Stimulated activated effector memory CD8-positive, alpha-beta T cell treated with anti-CD3 and anti-CD28 coated beads, Interleukin-12 subunit alpha, Interleukin-12 subunit beta, amount 100 ng/mL, for 72 hours (primary cell): ENCODE results near the gene TLR3.

Experiments used
- ATAC-seq: fragments of 150-1000 bp; cut with Tn5 transposase; 2 replicates; pipeline ENCODE4 v1.10.0; 2021
- DNase-seq, 2 donors: peaks; one replicate each; pipeline ENCODE4 v3.0.0; 2021 to 2022; ENCODE audit warnings: low spot score in 2 of 2
- H3K27ac Mint-ChIP-seq: one replicate; pipeline ENCODE4 v1.8.0; 2022; ENCODE audit warnings: mild to moderate bottlenecking, mixed read lengths
- H3K36me3 Mint-ChIP-seq: one replicate; pipeline ENCODE4 v1.8.0; 2022; ENCODE audit warnings: mild to moderate bottlenecking, mixed read lengths
- H3K4me1 Mint-ChIP-seq: one replicate; pipeline ENCODE4 v1.8.0; 2022; ENCODE audit warnings: mixed read lengths
- H3K4me3 Mint-ChIP-seq: one replicate; pipeline ENCODE4 v1.8.0; 2022; ENCODE audit warnings: mild to moderate bottlenecking, mixed read lengths
- H3K9me3 Mint-ChIP-seq: one replicate; pipeline ENCODE4 v1.8.0; 2022; ENCODE audit warnings: mixed read lengths

The TLR3 gene

DNA sequence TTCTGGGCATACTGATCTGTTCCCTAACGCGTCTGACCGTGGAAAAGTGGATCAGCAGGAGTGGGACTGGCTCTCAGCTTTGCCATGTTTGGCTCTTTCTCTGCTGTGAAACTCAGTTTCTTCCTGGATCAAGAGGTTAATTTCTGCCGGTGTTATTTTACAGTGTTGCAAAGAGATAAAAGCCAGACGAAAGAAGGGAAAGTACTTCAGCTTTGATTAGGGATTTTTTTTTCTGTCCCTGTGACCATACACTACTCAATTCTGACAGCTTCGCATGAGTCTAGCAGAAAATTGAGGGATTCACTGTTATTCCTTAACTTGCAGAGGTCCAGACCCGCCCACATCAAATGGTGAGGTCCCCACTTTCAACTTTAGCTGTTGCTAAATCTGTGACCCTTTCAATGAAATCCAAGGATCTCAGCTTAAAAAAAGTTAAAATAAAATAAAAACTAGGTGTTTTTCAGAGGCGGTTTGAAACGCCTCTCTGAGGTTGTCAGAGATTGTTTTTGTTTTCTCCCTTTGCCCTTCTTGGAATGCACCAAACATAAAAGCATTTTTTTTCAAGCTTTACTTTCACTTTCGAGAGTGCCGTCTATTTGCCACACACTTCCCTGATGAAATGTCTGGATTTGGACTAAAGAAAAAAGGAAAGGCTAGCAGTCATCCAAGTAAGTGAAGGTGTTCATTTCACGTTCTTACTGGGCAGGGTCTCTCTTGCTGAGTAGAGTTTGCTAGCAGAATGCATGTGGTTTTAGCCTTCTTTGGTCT lies at the start of gene TLR3:
TSS of gene TLR3 (plus strand) at position 576 of the 768 bp plus-strand sequence. CDS start 7,464 bp downstream, outside the sequence.
- ATAC-seq (peak; percentile 27), DNase-seq (peak in 1 of 2 donors; percentile 33)
- peak within 1 kb of the TSS; percentile 55 for H3K4me3 Mint-ChIP-seq
- H3K27ac Mint-ChIP-seq: peak within 1 kb of the TSS; percentile 35
- H3K36me3 Mint-ChIP-seq: no peaks in the 10 kb centered on the region
- H3K9me3 Mint-ChIP-seq: no peaks in the 10 kb centered on the region
- peaks cover 17% of the 10 kb centered on the region for H3K4me1 Mint-ChIP-seq

DNA sequence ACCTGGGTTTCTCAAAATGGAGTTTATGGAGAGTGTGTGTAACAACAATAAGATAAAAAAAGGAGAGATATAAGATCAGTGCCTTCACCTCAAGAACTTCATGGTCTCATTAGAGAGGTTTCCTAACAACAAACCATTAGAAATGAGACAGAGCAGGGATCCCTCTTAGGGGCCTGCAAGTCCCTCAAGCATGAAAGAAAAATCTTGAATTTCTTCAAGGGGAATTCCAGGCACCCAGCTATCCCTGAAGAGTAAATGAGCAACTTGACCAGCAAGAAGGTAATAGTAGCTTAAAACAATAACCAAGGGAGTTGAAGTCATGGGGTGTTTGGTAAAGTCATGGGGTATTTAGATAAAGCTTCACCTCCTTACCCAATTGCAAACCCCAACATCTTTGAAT lies 49.7 kb upstream of the TLR3 start:
- H3K4me1 Mint-ChIP-seq: no peaks in the 10 kb centered on the region
- DNase-seq: no peak
- peaks cover 3% of the 10 kb centered on the region for H3K9me3 Mint-ChIP-seq
- H3K4me3 Mint-ChIP-seq: no peak overlapping the region
- no peak for ATAC-seq
- no peak overlapping the region for H3K27ac Mint-ChIP-seq
- H3K36me3 Mint-ChIP-seq: no peaks in the 10 kb centered on the region

DNA sequence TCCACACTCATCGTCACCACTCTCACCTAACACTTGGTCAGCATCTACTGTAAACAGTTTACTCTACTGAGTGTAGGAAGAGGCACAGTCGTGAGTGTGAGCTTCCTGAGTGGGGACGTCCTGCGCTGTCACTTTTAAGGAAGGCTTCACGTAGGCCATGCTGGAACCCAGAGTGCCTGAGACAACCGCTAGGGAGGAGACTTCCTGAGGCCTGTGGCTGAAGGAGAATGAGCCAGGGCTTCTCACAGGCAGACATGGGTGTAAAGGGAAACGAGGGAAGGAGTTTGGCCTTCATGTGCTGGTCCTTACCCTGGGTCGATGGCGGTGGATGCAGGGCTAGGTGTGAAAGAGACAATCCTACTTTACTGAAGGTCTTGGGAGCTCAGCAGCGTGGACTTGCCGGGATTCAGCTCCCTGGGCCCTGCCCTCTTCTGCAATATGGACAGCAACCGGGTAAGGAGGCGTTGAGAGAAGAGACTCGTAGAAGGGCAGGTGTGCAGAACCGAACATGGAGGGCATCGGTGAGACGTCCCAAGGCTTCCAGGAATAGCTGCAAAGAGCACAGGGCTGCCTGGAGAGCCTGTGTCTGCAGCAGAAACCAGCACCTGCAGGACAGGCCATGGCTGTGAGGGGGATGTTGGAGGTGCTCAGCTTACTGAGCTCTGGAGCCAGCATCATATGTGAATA lies 48.7 kb upstream of the TLR3 start:
- Mint-ChIP-seq H3K36me3 (no peaks in the 10 kb centered on the region), H3K4me3 (no peak overlapping the region), H3K9me3 (peaks cover 3% of the 10 kb centered on the region), H3K27ac (no peak overlapping the region), H3K4me1 (no peaks in the 10 kb centered on the region)
- no peak for ATAC-seq
- no peak for DNase-seq

DNA sequence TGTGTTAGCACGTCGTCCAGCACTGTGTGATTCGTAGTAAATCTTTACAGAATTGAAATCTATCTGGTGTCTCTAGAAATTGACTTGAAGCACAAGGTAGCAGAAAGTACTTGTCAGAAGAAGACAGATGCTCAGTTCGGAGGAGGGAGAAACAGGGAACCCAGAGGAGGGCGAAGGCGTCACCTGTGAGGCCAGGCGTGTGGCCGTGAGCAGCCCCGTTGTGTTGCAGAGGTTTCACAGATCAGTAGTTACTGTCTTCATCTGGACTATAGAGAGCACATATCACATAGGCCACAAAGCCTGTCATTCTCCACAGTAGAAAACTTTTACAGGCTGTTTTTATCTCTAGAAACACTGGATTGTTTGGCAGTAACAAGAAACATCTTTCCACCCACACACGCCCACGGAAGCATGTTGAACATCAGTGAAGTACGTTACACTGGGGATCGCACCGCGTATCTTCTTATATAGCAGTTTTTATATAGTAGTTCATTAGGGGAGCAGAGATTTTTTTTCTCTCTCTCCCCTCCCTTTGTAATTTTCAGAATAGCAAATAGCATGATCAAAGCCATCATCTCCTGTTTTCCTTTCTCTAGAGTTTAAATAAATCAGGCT lies 48.1 kb upstream of the TLR3 start:
- Mint-ChIP-seq H3K27ac (no peak overlapping the region), H3K4me3 (no peak overlapping the region), H3K4me1 (no peaks in the 10 kb centered on the region), H3K36me3 (no peaks in the 10 kb centered on the region), H3K9me3 (peaks cover 3% of the 10 kb centered on the region)
- DNase-seq (no peak), ATAC-seq (no peak)

DNA sequence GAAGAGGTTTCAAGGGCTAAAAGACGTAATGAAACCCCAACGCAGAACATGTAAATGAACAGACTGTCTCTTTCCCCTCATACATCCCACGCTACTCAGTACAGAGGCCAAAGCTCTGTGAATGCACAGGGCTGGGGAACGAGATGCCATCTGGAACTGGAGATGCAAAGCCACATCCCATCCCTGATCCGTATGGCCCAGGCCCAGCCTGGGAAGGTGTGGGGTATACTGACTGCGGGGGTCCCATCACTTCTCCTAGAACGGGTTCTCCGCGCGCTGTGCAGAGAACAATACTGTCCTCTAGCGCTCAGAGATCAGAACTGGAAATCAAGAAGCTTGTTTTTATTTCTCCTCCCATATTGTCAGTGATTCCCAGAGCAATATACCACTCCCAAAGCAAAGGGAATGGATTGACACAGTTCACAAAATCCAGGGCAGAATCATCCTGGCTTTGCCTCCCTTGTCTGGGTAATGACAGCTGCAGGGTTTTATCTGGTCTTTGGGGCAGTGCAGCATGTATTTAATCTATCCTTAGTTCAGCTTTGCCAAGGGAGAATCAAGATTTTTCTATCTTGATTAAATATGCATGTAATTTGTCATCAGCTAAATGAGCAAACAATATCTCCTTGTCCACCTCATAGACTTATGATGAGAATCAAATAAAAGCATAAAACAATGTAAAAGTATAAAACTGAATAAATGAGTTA lies 47.3 kb upstream of the TLR3 start:
- Mint-ChIP-seq H3K4me1 (no peaks in the 10 kb centered on the region), H3K4me3 (no peak overlapping the region), H3K9me3 (peaks cover 3% of the 10 kb centered on the region), H3K27ac (no peak overlapping the region), H3K36me3 (no peaks in the 10 kb centered on the region)
- no peak for ATAC-seq
- no peak for DNase-seq

DNA sequence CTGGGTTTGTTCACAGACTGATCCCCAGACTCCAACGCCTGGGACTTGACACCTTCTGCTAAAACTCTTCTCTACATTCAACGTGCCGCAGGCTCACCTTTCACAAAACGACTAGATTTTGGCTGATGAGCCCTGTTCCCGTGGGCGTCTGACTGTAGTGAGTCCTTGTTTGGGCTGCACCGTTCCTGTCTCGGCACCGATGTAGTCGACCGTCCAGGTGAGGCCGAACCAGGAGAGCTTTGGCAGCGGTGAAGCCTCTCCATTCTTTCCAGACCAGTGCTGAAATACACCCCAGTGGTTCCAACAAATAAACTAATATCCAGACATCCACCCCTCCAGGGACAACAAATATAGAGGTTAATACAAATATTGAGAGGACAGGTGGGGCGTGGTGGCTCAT lies 45.0 kb upstream of the TLR3 start:
- Mint-ChIP-seq H3K27ac (no peak overlapping the region), H3K9me3 (peaks cover under 1% of the 10 kb centered on the region), H3K4me3 (no peak overlapping the region), H3K36me3 (no peaks in the 10 kb centered on the region), H3K4me1 (no peaks in the 10 kb centered on the region)
- no peak for ATAC-seq
- no peak for DNase-seq

DNA sequence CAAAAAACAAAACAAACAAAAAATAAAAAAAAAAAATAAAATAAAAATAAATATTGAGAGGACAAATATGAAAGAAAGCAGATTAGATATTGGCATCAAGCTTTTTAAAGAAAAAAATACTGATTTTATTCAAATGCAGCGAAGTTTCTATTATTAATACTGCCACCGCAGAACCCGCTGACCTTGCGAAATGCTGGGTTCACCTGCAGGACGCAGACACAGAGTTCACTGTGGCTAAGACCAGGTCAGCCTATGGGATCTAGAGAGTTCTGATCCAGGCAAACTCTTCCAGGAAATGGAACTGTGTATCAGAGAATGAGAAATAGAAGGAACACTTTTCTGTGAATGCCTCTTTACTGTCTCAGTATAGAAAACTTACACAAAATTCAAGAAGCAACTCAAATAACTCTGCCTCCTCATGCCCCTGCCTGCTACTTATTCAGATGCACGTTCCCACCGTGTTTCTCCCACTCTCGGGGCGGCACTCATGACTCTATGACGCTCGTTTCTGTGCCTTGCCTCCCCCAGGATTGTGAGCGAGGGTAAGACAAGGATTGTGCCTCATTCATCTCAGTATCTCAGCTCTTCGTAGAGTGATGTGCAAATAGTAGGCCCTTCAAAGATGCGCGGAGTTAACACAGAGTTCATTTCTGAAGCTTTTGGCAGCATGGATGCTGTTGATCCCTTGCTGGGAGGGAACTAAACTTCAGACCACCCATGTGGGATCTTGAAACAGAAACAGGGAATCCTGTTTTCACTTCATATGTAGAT lies 44.1 kb upstream of the TLR3 start:
- ATAC-seq: no peak
- Mint-ChIP-seq H3K27ac (no peak overlapping the region), H3K4me3 (no peak overlapping the region), H3K36me3 (no peaks in the 10 kb centered on the region), H3K9me3 (no peaks in the 10 kb centered on the region), H3K4me1 (no peaks in the 10 kb centered on the region)
- DNase-seq: no peak

DNA sequence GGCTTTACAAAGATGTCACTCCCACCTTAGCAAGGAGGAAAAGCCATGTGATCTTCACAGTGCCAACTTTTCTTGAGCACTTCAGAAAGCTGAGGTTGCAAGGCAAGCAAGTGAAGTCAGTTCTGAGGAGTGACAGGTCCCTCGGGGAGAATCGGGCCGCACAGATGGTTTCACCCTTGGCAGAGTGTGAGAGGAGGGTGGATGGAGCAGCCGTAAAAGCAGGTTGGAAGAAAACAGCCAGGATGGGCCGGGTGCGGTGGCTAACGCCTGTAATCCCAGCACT lies 43.6 kb upstream of the TLR3 start:
- H3K36me3 Mint-ChIP-seq: no peaks in the 10 kb centered on the region
- no peaks in the 10 kb centered on the region for H3K4me1 Mint-ChIP-seq
- ATAC-seq: no peak
- H3K4me3 Mint-ChIP-seq: no peak overlapping the region
- no peaks in the 10 kb centered on the region for H3K9me3 Mint-ChIP-seq
- no peak for DNase-seq
- H3K27ac Mint-ChIP-seq: no peak overlapping the region

DNA sequence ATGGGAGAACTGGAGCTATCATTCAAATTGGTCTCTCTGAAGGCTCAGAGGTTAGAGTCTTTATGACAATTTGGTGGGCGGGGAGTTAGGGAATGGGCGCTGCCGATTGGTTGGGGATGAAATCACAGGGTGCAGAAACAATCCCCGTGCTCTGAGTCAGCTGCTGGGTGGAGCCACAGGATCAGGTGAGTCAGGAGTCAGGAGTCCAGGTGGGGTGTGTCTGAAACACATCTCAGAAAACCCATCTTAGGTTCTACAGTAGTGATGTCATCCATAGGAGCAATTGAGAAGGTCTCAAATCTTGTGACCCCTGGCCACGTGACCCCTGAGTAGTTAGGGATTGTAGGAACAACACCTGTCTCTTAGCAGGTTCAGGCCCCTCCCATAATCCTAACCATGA lies 41.6 kb upstream of the TLR3 start:
- Mint-ChIP-seq H3K4me3 (no peak overlapping the region), H3K9me3 (no peaks in the 10 kb centered on the region), H3K27ac (no peak overlapping the region), H3K4me1 (no peaks in the 10 kb centered on the region), H3K36me3 (no peaks in the 10 kb centered on the region)
- ATAC-seq: no peak
- no peak for DNase-seq

DNA sequence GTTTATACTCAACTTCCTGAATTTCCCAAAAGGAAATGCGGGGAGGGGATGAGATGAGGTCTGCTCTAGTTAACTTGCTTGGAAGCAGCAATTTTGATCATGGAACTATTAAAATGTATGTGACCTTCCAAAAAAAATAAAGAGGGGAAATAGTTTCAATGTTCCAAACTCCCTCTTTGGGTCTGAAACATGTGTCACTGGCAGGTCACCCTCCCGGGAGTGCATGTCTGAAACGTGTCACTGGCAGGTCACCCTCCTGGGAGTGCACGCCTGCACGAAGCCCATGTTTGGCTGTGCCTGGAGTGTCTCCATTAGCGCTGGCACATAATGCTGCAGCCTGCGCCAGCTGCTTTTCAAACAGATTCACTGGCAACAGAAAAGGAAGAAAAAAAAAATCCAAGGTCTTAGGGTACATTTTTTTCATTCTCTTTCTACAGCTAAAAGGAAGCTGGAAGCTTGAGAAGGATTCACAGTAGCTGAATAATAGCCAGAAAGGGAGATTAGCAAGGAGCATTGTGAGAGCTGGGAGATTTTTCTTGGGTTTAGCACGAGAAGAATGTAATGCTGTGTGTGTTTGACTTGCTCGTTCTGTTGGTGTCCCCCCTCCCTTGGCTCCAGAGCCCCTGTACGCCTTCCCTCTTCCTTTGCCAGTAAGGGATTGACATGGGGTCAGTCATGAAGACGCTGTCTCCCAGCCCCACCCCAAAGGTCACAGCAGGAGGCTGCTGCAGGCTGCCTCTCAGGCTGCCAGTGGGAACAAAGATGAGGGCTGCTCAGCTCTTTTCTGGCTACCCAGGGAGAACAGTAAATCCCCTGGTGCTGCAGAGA lies 39.2 kb upstream of the TLR3 start:
- DNase-seq: no peak
- Mint-ChIP-seq H3K36me3 (no peaks in the 10 kb centered on the region), H3K27ac (no peak overlapping the region), H3K4me3 (no peak overlapping the region), H3K9me3 (no peaks in the 10 kb centered on the region), H3K4me1 (no peaks in the 10 kb centered on the region)
- no peak for ATAC-seq

DNA sequence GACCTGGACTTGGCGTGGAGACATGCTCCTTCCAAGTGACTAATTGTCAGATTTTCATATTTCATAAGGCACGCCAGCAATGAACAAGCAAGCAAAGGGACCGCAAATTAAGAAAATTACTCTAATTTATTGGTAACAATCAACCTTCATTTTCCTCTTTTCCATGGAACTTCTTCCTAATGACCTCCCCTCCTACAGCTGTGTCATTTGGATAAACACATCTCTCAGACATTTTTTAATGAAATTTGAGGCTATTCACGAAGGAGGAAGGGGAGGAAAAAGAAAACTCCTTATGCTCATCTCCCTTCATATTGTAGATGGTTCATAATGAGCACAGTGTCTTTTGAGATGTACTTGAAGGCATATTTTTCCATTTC lies 38.6 kb upstream of the TLR3 start:
- Mint-ChIP-seq H3K4me1 (no peaks in the 10 kb centered on the region), H3K27ac (no peak overlapping the region), H3K9me3 (no peaks in the 10 kb centered on the region), H3K4me3 (no peak overlapping the region), H3K36me3 (no peaks in the 10 kb centered on the region)
- DNase-seq (no peak), ATAC-seq (no peak)

DNA sequence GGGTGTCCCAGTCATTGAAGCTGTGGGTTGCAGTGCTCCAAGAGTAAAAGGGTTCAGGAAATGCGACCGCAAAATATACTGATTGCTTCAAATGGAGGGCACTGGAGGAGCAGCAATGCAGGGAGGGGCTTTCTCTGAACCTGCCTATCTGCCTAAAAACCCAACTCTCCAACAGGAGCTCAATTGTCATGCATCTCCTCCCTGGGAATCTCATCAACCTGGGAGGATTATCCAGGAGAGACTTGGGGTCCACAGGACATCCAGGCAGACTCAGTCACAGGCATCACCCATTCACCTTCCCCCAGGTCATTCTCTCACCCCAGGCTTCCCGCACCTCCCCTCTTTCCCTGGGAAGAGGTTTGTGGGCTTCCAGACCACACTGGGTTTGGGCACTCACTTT lies 38.2 kb upstream of the TLR3 start:
- Mint-ChIP-seq H3K36me3 (no peaks in the 10 kb centered on the region), H3K4me1 (no peaks in the 10 kb centered on the region), H3K4me3 (no peak overlapping the region), H3K27ac (no peak overlapping the region), H3K9me3 (no peaks in the 10 kb centered on the region)
- DNase-seq (no peak), ATAC-seq (no peak)

DNA sequence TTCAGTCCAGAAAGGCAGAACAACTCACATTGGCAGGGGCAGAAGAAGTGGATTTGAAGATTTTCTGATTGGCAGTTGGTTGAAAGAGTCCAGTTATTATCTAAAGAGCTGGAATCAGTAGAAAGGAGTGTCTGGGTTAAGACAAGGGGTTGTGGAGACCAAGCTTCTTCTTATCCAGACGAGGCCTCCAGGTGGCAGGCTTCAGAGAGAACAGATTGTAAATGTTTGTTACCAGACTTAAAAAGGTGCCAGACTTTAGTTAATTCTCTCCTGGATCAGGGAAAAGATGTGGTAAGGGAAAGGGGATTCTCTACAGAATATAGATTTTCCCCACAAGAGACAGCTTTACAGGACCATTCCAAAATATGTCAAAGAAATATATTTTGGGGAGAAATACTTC lies 36.7 kb upstream of the TLR3 start:
- H3K36me3 Mint-ChIP-seq: no peaks in the 10 kb centered on the region
- DNase-seq (no peak), ATAC-seq (no peak)
- H3K4me1 Mint-ChIP-seq: no peaks in the 10 kb centered on the region
- no peak overlapping the region for H3K27ac Mint-ChIP-seq
- H3K4me3 Mint-ChIP-seq: no peak overlapping the region
- no peaks in the 10 kb centered on the region for H3K9me3 Mint-ChIP-seq

DNA sequence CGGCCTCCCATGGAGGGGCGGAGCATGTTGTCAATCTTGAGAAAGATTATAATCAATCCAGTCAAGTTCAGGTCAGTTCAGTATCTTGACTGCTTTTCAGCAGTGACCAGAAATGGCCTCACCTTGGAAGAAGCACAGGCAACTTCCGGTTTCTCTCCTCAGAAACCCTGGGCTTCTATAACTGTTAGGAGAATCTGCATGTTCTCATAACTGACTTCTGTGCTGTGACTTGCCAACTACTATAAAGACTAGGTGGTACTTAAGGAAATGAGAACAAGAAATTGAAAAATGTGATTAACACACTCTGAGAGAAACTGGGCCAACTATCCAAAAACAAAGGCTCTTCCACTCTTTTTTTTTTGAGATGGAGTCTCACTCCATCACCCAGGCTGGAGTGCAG lies 35.9 kb upstream of the TLR3 start:
- no peak overlapping the region for H3K4me3 Mint-ChIP-seq
- DNase-seq: no peak
- H3K36me3 Mint-ChIP-seq: no peaks in the 10 kb centered on the region
- no peak for ATAC-seq
- no peak overlapping the region for H3K27ac Mint-ChIP-seq
- H3K4me1 Mint-ChIP-seq: no peaks in the 10 kb centered on the region
- no peaks in the 10 kb centered on the region for H3K9me3 Mint-ChIP-seq
